ENCODE results near the gene CRB1.

CRB1 gene

GRCh38 chr1:197304638-197305200, 36.7 kb downstream of the CRB1 start:
- no peak for DNase-seq

DNA sequence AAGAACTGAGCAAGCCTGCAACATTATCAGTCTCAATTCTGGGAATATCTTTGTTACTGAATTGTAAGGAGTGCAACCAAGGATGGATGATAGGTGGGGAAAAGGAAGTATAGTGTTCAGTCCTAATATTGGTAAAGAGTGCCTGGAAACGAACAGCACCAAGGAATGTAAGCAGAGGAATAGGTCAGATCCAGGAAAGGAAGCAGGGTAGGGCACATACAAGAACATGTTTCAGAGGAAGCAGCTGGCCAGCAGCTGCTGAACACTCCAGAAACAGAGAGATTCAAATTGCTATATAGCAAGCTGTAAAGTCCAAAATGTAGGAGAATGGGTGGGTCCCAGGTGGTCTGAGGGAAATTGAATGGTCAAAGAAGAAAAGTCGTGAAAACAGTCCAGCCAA, 37.9 kb downstream of the CRB1 start:
- DNase-seq: no peak

GRCh38 chr1:197306381-197307062, 38.5 kb downstream of the CRB1 start:
- DNase-seq: no peak

GRCh38 chr1:197307136-197307535, 39.1 kb downstream of the CRB1 start:
- DNase-seq: no peak

GRCh38 chr1:197307551-197307950, 39.5 kb downstream of the CRB1 start:
- DNase-seq: no peak

GRCh38 chr1:197311081-197311480, 43.0 kb downstream of the CRB1 start:
- no peak for DNase-seq

DNA sequence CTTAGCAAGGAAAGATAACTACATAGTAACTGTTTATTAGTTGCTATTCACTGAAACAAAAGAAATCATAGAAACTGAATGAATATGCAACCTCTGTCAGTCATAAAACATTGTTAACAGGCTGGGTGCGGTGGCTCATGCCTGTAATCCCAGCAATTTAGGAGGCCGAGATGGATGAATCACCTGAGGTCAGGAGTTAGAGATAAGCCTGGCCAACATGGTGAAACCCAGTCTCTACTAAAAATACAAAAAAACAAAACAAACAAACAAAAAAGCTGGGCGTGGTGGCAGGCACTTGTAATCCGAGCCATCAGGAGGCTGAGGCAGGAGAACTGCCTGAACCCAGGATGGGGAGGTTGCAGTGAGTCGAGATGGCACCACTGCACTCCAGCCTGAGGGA, 44.1 kb downstream of the CRB1 start:
- no peak for DNase-seq

DNA sequence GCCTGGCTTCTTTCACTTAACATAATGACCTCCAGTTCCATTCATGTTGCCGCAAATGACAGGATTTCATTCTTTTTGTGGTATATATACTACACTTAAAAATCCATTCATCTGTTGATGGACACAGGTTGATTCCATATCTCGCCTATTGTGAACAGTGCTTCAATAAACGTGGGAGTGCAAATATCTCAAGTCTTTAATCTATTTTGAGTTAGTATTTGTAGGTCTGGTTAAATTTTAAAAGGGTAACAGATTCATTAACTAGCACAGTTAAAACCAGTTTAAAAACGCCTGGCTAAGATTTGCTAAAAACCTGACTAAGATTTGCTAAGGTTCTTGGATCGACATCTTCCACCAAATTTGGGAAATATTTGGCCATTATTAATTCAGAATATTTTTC, 45.7 kb downstream of the CRB1 start:
- DNase-seq: no peak

DNA sequence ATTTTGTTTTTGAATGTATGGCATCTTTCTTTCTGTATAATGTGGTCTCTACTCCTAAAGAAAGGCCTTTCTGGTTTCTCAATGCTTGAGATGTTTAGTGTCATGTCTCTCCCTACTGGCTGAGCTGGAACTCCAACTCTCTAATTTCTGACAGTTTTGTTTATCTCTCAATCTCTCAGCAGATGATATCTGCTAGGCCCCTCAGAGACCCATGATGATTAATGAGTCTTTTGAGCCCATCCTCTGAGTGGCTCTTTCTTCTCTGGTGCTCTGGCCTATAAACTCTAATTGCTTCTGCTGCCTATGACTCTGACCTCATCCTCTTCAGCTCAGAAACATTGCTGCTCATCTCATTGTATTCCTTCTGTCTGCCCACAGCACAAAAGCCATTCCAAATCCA, 46.6 kb downstream of the CRB1 start:
- no peak for DNase-seq

DNA sequence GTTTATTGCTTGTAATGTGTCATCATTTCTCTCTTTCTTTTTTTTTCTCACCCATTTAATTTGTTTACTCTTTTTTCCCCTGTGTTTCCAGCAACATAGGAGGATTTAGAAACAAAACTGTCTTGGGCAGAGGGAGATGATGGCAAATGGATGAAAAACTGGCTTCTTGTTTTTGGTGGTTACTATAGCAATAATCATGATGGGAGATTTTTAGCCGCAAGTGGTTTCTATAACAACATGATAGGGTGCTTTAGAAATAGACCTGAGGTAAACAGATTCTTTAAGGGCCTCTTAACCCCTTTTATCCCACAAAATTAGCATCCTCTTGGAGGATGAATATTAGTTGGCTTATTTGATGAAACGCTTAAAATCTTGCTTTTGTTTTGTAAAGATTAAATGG, 51.6 kb downstream of the CRB1 start:
- DNase-seq: no peak

DNA sequence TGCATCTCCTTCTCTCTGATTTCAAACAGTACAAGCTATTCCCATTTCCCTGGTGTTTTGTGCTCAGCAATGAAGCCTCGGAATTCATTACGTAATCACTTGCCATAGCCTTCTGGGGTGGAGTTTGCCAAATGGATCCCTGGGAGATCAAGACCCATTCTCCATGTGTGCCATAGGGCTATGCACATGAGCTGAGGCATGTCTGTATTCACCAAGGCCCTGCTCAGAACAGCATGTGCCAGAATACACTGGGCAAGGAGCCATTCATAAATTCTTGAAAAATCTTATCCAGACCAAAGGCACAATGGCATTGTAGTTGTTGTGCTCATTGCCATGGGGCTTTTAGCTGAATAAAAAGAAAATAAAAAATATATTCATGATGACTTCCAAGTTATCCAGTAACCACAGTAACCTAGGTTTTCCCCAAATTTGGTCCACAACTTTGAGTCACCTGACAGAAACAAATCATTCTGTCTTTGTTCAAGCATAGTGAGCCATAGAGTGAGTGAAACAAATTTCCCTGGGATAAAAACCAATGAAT, 53.0 kb downstream of the CRB1 start:
- DNase-seq: no peak

DNA sequence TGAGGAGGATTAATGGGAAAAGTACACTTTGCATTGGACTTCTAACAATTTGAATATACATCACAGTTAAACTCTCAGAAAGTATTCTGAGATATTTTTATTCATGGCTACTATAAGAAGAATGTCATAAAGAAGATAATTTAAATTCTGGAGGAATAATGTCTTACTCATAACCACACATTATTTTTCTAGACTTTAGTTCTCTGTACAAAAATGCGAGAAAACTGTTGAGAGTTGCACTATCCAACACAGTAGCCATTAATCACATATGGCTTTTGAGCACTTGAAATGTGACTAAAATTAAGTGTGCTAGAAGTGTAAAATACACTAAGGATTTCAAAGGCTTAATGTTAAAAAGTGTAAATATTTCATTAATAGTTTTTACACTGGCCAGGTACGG, 53.8 kb downstream of the CRB1 start:
- no peak for DNase-seq

- DNase-seq: no peak
Observed at GRCh38 chr1:197327776-197328364, 59.8 kb downstream of the CRB1 start.

DNA sequence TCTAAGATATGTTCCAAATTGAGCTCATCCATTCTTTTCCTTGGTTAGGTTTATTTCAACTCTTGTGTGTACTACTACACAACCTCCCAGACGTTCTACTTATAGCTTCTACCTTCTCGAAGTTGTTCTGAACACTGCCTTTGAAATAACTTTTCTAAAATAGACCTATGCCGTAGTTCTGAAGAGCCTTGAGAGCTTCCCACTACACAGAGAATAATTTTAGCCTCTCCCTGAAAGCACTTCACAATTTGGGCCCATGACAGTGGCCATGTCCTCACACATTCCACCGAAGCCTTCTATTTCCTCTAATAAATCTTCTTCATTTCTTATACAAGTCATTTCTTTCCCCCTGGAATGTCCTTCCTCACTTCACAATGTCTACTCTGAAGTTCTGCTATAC, 62.2 kb downstream of the CRB1 start:
- DNase-seq: no peak

- DNase-seq: no peak
Observed at GRCh38 chr1:197331565-197331964, 63.5 kb downstream of the CRB1 start.

DNA sequence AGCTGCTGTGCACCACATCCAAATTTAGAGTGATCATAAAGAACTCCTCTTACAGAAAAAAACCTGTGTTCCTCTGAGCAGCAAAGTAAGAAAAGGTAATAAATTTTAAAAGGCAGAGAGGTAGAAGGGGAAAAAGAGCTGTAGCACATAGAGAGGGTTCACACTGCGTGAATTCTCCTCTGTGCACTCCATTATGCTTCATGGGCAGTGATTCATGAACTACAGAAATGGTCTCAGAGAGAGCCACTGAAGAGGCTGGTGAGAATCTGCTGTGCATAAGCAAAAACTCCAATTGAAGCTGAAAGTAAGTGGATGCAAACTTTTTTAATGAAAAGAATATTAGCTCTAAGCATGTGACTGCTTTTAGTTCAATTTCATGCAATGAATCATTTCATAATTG, 65.0 kb downstream of the CRB1 start:
- DNase-seq: no peak

DNA sequence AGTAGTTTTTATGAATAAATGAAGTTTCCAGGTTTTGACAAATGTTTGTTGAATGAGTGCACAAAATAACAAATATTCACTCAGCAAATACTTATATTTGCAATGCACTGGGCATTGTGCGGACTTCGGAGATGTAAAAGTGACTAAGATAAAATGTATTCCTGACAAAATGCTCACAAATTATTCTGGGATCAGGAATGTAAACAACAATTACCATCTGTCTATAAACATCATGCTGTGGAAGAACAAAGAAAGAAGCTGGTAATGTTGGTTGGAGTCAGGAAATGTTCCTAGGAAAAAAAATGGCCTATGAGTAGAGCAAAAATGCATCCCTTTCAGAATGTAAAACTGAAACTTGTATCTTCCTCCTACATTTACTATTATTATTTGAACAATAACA, 68.5 kb downstream of the CRB1 start:
- DNase-seq: no peak

GRCh38 chr1:197339106-197340060, 71.3 kb downstream of the CRB1 start:
- no peak for DNase-seq

DNA sequence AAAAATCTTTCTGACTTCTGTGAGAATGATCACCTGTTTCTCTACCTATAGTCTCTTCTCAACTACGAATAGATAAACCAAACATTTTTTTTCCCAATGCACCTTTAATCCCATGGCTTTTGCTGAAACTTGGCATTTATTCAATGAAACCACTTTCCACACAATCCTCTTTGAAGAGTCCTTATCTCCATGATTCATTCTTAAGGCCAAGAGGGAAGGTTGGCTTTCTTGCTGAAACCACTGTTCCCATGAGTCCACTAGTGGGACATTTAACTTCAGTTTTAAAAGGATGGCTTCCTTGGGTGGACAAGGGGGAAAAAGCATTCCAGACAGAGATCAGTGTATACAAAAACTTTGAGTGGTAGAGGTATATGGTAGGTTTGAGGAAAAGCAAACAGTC, 73.6 kb downstream of the CRB1 start:
- DNase-seq: no peak

- DNase-seq: no peak
Observed at GRCh38 chr1:197342044-197342565, 74.1 kb downstream of the CRB1 start.

DNA sequence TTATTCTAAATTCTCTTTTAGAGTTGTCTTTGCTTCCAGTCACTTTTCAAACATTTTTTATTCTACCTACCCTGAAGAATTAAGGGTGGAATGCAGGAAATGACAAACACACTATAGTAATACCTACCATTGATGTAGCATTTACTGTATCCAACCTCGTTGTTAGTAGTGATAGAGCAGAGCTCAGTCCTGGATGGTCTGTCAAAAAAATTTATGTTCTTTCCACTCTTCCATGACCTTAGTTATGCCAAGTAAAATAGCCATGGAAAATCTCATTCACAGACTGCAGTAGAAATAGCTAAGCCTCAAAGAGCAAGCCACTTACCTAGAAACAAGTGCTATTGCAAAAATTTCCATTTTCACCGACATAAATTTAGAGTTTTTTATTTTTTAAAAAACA, 74.6 kb downstream of the CRB1 start:
- DNase-seq: no peak

DNA sequence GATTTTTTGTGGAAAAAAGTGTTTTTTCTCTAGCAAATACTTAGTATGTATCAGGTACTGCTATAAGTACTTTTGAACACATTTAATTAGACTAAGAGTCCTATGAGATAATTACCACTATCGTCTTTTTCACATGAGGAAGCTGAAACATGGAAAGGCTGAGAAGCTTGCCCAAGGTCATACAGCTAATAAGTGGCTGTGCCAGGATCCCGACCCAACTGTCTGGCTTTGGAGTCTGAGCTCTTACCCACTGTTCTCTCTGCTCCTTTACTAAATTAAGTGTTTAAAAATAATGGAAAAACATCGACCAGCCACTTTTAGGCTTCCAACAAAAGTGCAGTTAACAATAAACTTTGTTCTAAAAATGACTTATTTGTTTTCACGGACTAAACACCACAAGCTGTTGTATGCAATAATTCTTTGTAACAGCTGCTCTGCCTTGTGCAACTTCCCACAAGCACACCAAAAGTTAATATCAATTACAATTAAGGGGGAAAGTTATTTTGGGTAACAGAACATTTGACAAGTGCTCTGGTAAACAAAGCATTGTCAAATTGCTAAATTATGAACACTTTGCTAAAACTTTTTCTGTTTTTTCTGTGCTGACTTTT, 75.7 kb downstream of the CRB1 start:
- no peak for DNase-seq

Data from activated T-cell treated with anti-CD3 and anti-CD28 coated beads for 4 hours (primary cell).